Mucosa of gallbladder (tissue), 1 donor: ENCODE results near the gene LRCOL1. TPM values are rescaled to one million over a fixed set of nuclear protein-coding genes. Genes with fewer than 3 reads are reported as not detected.
"Not testable (repeated sequence)": the region's sequence is repeated elsewhere in the genome, so short reads cannot be mapped to it uniquely, and the experiment has no call there.

ENCODE experiments used
- DNase-seq: peaks from one replicate; pipeline ENCODE4 v3.0.0-alpha.2; 2020; ENCODE audit warnings: low spot score
- total RNA-seq: library from RNA; stranded (reverse); gene quantifications from one replicate; pipeline ENCODE4 v1.2.1, GENCODE V29; 2021
- donor health status: DM: no; HTN: no; CAD: no.

LRCOL1 gene
- total RNA-seq, 1 donor from 2014 or later, result not detected

GRCh38 chr12:132601171-132601883 is 9.1 kb downstream of the LRCOL1 start:
- no peak for DNase-seq

- peak; percentile 58 for DNase-seq
Measured at GRCh38 chr12:132600048-132601032, 10.0 kb downstream of the LRCOL1 start.

GRCh38 chr12:132599502-132599901 is 10.9 kb downstream of the LRCOL1 start:
- DNase-seq, result not testable (repeated sequence)

- DNase-seq, result no peak
Measured at GRCh38 chr12:132597333-132598316, 12.8 kb downstream of the LRCOL1 start.

GRCh38 chr12:132596016-132596415 is 14.4 kb downstream of the LRCOL1 start:
- DNase-seq, result no peak

GRCh38 chr12:132595183-132595582 is 15.2 kb downstream of the LRCOL1 start:
- DNase-seq, result no peak

- peak; percentile 95 for DNase-seq
Measured at GRCh38 chr12:132593938-132594358, 16.4 kb downstream of the LRCOL1 start.

- DNase-seq, result no peak
Measured at GRCh38 chr12:132593521-132593920, 16.9 kb downstream of the LRCOL1 start.

GRCh38 chr12:132593071-132593470 is 17.3 kb downstream of the LRCOL1 start:
- no peak for DNase-seq

GRCh38 chr12:132592282-132592970 is 18.0 kb downstream of the LRCOL1 start:
- DNase-seq, result no peak

GRCh38 chr12:132591107-132591935 is 19.1 kb downstream of the LRCOL1 start:
- no peak for DNase-seq

- DNase-seq, result no peak
Measured at GRCh38 chr12:132588821-132589669, 21.3 kb downstream of the LRCOL1 start.

- DNase-seq, result no peak
Measured at GRCh38 chr12:132588319-132588718, 22.1 kb downstream of the LRCOL1 start.

GRCh38 chr12:132587781-132588180 is 22.6 kb downstream of the LRCOL1 start:
- no peak for DNase-seq

GRCh38 chr12:132586929-132587328 is 23.5 kb downstream of the LRCOL1 start:
- DNase-seq, result no peak

- DNase-seq, result no peak
Measured at GRCh38 chr12:132585177-132585576, 25.2 kb downstream of the LRCOL1 start.

GRCh38 chr12:132584429-132584828 is 26.0 kb downstream of the LRCOL1 start:
- DNase-seq, result no peak

- DNase-seq, result no peak
Measured at GRCh38 chr12:132583736-132584135, 26.6 kb downstream of the LRCOL1 start.

GRCh38 chr12:132583411-132583710 is 27.0 kb downstream of the LRCOL1 start:
- DNase-seq, result no peak
